Cardiac septum (tissue), 1 donor: ENCODE results near the gene RNF7. TPM values are rescaled to one million over a fixed set of nuclear protein-coding genes. Genes with fewer than 3 reads are reported as not detected.
"Not testable (repeated sequence)": the region's sequence is repeated elsewhere in the genome, so short reads cannot be mapped to it uniquely, and the experiment has no call there.

ENCODE experiments used
- DNase-seq: peaks from one replicate; pipeline ENCODE4 v3.0.0-alpha.2; 2020; ENCODE audit warnings: low spot score
- intact Hi-C: fragments of 100-400 bp; cut with DNase I; formaldehyde crosslinking; loops from one replicate; pipeline ENCODE4 v1.14.0; 2022
- long read RNA-seq: library from polyadenylated mRNA; unstranded; transcript quantifications from one replicate; pipeline ENCODE4 v2.0.0, GENCODE V29; 2021
- total RNA-seq: library from RNA; stranded (reverse); fragmentation: NEBNext Ultra II Directional; extraction: Animal tissue kit (Norgen Biotek cat#: 25700); gene quantifications from one replicate; pipeline ENCODE4 v1.2.1, GENCODE V29; 2021
- donor health status: DM: no; HTN: no; CAD: no.

The RNF7 gene
- 77.5 TPM for total RNA-seq
- long read RNA-seq, transcript RNF7-203 (4 exons, 1,036 nt) = minor isoform, 9 of 115 reads
- long read RNA-seq, transcript RNF7-201 (3 exons, 2,763 nt) = major isoform, 100 of 115 reads
- long read RNA-seq, partial matches to known transcripts = 0 of 115 reads
- long read RNA-seq, other reads (novel, unspliced or antisense) = 2 of 115 reads

DNA sequence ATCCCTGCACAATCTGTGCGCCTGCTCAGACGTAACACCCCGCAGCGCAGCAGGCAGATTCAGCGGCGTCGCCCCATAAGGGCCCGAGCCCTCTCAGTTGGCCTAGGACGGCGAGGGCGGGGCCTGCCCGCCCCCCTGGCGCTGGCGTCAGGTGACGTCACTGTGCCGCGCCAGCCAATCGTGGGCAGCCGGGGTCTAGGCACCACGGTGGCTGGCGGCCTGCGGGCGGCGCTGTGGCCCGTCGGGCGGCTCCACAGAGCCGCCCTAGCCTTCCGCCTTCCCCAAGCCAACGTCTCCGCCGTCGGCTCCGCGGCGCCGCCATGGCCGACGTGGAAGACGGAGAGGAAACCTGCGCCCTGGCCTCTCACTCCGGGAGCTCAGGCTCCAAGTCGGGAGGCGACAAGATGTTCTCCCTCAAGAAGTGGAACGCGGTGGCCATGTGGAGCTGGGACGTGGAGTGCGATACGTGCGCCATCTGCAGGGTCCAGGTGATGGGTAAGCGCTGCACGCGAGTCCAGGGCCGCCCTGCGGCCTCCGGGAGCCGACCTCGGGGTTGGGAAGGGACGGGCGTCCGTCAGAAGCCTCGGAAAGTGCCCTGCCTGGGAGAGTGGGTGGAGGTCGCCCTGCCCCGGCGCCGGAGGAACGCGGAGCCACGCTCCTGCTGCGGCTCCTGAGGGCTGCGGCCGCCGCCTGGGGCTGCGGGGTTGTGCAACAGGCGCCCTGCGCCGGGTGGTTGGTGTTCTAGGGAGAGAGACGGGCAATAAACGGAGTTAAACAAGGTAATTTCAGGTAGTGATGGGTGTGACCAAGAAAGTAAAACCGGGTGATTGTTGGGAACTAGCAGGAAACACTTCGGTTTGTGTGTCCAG lies at the start of gene RNF7:
Gene RNF7 (plus strand): TSS at position 277 of the 869 bp plus-strand sequence. CDS start 44 bp downstream, at position 321.
- intact Hi-C loops = loop anchor here (1.0 to 5.0 kb wide), 5 partner anchors 91 to 251 kb away; partner anchors contain the start of genes ATP1B3 and RASA2
- DNase-seq = peak; percentile 97

DNA sequence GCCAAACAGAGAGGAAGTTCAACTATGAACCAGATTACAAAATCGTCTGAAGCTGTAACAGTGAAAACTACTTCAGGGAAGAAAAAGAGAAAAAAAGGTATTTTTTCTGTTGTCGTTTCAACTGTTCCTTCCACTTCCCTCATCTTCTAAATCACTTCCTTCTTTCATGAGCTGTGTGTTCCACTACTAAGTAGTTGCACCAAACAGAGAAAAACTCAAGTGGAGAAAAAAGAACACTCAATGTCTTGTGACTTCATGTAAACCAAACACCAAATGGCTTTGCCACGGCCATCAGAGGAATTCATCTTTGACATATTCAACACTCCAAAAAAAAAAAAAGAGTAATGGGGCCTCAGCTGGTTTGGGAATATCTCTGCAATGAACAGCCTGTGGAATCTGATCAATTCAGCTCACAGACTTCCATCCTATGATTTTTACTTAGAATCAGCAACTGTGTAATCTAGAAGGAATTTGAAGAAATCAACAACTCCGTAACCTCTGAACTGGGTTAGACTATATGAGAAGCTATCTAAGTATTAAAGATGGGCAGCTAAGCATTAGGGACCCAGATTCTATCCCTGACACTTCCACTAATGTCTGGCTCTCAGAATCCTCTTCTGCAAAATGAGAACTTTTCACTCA lies 47.5 kb upstream of the RNF7 start:
- DNase-seq = no peak
- intact Hi-C loops = no loop called here

DNA sequence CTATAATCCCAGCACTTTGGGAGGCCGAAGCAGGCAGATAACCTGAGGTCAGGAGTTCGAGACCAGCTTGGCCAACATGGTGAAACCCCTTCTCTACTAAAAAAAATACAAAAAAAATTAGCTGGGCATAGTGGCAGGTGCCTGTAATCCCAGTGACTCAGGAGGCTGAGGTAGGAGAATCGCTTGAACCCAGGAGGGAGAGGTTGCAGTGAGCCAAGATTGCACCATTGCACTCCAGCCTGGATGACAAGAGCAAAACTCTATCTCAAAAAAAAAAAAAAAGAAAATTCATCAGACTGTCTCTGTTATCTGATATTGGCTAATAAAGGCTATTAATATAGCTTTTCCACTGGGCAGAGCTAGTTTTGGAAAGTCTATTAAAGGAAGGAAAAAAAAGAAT lies 46.6 kb upstream of the RNF7 start:
- intact Hi-C loops, DNase-seq: not testable (repeated sequence)

DNA sequence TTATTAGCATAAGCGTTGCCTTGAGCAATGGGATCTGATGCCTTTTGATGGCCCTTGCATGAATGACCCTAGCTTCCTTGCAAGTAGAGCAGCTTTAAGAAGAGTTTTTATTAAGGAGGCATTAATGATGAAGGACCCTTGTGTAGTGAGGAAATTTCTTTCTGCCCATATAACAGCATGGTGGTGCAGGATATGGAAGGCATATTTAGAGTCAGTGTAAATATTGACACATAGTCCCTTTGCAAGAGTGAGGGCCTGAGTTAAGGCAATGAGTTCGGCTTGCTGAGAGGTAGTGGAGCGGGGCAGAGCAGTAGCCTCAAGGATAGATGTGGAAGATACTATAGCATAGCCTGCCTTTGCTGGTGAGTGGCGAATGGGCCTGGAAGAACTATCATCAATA lies 45.1 kb upstream of the RNF7 start:
- intact Hi-C loops = not testable (repeated sequence)

DNA sequence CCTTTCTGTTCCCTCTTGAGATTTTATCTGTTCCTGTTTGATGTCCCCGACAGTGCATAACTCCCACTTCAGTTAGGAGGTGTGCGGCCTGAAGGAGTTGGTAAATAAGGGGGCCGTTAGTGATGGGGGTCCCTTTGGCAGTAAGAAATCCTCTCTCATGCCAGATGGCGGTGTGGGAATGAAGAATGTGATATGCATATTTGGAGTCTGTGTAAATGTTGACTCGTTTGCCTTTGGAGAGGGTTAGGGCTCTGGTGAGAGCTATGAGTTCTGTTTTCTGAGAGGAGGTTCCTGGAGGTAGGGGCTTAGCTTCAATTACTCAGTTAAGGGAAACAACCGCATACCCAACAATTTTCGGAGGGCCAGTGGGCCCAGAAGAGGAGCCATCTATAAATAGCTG lies 38.8 kb upstream of the RNF7 start:
- intact Hi-C loops = no loop called here
- no peak for DNase-seq

More for the DNA sequence above, 45.1 kb upstream of the RNF7 start:
- not testable (repeated sequence) for DNase-seq

DNA sequence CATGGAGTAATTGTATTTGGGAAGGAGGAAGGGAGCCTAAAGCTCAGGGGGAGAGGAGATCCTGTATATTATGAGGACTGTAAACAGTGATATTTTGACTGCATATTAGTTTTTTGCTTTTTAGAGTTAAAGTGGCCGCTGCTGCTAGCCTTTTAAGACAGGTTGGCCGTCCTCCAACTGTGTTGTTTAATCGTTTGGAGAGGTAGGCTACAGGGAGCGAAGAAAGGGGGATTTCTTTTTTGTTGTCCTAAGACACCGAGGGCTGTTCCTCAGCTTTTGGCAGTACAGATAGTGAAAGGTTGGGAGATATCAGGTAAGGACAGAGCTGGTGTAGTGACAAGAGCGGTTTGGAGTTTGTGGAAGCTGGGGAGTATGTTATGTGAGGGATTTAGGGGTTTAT lies 38.2 kb upstream of the RNF7 start:
- intact Hi-C loops = no loop called here
- DNase-seq = no peak

DNA sequence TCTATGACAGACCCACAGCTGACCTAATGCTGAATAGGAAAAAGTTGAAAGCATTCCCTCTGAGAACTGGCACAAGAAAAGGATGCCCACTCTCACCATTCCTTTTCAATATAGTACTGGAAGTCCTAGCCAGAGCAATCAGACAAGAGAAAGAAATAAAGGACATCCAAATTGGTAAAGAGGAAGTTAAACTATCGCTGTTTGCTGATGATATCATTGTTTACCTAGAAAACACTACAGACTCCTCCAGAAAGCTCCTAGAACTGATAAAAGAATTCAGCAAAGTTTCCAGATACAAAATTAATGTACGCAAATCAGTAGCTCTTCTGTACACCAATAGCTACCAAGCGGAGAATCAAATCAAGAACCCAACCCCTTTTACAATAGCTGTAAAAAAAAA lies 34.7 kb upstream of the RNF7 start:
- intact Hi-C loops, DNase-seq: not testable (repeated sequence)

DNA sequence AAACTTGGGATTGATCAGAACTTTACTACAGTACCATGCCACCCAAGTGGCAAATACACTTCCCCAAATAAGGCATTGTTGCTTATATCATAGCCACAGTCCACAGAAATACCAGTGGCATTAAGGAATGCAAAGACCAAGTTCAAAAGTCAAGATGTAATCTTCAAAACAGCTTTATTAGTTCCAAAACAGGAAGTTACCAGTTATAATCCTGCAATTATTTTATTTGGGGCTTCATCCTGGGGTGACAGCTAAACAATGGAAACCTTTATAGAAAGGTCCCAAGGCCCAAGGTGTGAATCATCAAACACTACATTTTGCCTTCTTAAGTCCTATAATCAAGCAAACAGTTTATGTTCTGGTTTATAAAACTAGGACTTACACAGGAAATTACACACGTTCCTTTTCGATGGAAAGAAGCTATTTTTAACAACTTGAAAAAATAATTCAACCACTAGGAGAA lies 30.3 kb upstream of the RNF7 start:
- intact Hi-C loops = no loop called here
- DNase-seq = no peak

DNA sequence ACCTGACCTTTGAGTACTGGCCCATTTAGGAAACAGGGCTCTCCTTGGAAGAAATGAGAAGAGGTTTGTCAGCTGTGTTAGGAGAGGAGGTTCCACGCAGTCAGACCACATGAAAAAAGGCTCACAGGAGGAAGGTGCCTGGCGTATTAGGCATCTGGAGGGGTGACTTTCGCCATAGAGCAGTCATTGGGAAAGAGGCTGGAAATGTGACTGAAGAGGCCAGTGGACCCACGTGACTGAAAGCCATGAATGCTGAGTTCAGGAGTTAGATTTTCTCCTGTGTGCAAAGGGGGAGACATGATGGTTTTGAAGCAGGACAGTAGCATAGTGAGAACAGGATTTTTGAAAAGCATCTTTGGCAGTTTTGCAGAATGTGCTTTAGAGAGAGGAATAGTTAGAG lies 29.7 kb upstream of the RNF7 start:
- intact Hi-C loops = no loop called here
- DNase-seq = no peak

DNA sequence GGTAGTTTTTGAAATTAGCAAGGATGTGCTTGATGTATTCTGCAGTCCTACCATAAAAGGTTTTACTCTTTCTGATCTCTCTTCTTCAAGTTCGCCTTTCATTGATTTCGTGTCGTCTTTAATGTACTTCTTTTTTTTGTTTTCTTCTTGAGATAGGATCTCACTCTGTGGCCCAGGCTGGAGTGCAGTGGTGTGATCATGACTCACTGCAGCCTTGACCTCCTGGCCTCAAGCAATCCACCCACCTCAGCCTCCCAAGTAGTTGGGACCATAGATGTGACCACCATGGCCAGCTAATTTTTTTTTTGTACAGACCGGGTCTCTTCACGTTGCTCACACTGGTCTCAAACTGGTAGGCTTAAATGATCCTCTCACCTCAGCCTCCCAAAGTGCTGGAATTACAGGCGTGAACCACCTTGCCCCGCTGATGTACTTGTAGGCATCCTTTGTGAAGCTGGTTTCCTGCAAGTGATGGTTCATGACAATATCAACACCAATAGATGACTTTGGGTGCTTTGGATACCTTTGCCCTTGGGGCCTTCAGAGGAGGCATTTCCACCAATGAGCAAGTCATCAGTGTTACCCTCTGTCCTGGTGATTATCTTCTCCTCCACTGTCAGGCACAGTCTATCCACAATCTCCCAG lies 28.9 kb upstream of the RNF7 start:
- DNase-seq = no peak
- intact Hi-C loops = no loop called here

DNA sequence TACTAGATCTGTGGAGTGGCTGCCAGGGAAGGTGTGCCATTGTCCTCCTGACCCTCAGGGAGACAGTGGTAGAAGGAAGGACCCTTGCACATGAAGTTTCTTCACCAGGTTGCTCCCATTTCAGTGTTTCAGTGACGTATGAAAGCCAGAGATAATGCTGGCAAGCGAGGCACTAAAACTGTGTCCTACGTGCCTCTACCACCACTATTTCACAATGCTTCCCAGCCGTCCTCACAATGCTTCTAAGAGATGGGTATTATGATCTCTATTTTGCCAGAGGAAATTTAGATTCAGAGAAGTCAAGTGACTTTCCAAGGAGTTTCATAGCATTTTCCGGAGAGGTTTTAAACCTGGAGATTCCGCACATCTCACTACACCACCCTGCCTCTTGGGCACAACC lies 28.0 kb upstream of the RNF7 start:
- intact Hi-C loops = no loop called here
- no peak for DNase-seq

DNA sequence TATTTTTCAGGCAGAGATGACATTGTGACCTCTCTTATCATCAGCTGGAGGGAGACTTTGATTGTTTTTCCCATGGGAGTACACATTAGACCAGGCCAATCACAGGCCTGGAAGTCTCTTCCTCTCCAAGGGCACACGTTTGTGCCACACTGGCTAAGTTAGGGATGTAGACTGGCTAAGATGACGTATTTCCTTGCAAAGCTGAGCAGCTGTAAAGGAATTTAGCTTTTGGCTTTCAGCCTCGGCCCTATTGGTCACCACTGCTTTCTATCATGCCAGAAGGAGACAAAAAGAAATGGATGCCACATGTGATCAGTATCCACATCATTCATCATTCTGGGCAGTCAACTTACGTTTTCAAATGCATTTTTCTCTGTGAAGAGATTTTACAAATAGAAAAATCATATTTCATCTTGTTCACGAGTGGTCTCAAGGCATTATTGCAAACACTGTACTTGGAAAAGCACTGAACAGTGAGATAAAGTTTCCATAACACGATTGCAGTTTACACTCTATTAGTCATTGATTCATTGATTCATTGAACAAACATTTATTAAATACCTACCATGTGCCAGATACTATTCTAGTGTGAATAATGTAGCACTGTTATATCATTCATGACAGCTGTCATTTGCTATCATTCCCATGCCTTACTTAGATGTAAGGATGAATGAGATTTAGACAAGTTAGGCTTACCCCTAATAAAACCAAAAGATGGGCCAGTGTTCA lies 27.0 kb upstream of the RNF7 start:
- no peak for DNase-seq
- intact Hi-C loops = no loop called here

DNA sequence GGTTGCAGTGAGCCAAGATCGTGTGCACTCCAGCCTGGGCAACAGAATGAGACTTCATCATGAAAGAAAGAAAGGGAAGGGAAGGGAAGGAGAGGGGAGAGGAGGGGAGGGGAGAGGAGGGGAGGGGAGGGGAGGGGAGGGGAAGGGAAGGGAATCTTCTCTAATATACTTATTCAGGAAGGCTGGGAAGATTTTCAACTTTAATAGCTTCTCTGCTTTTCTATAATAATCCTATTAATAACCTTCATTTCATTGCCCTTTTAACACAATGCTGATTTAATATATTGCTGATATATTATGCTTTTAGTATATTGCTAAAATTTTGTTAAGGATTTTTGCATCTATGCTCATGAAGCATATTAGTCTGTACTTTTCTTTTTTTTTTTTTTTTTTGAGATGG lies 23.4 kb upstream of the RNF7 start:
- intact Hi-C loops = no loop called here
- no peak for DNase-seq

DNA sequence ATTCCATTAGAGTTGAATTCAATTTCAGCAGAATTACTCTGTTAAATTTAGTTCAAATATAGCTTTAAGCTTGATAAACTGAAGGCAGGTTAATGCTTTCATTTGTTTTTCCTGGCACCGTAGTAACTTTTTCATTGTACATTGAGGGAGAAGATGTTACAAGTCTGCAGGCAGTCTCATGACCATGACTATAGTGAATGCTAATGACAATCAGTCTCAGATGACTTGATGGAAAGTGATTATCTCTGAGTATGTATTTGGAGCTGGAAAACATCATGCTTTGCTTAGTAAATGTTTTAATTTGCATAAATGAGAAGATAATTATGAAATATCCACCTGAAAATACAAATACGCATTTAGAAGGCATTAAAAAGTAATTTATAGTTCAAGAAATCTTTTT lies 16.0 kb upstream of the RNF7 start:
- no peak for DNase-seq
- intact Hi-C loops = no loop called here

DNA sequence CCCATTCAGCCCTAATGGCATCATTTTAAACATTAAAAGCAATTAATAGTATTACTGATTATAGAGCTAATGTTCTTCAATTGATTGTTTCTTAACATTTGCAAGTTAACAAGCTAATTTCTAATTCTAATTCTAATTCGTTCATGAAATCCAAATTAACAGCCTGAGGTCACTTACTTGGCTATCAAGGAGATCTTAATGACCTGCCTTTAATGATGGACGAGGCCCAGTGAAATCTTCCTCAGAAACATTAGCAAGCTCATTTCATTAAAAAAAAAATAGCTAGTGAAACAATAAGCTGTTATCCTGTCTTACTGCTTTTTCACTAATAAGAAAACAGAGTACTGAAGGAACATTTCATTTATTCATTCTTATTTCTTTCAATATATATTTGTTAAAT lies 15.4 kb upstream of the RNF7 start:
- intact Hi-C loops = no loop called here

DNA sequence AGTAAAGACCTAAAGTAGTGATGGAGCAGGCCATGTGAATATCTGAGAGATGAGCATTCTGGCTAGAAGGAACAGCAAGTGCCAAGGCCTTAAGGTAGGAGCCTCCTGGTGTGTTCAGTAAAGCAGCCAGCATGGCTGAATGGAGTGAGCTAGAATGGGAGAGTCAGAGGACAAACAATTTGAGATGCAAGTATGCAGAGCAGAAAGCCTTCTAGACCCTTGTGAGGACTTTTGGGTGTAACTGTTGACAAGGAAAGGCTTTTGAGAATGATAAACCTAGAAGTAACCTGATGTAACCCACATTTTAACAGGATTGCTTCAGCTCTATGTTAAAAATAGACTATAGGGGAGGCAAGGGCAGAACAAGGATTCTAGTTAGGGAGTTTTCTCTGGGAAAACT lies 14.8 kb upstream of the RNF7 start:
- intact Hi-C loops = no loop called here
- no peak for DNase-seq

More for the DNA sequence above, 15.4 kb upstream of the RNF7 start:
- DNase-seq = no peak

DNA sequence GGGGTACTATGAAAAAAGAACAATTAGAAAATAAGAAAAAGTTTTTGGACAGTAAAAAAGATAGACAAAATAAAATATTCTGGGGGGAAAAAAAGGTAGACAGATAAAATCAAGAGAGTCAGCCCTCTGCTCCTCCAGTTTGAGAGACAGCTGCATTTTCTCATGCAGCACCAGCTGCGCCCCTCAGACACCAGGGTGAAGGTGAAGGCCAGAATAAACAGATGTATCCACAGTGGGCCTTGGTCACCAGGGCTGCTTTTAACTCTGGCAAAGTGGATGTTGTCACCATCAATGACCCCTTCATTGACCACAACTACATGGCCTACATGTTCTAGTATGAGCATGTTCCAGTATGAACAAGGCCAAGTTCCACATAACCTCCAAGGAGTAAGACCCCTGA lies 13.9 kb upstream of the RNF7 start:
- no peak for DNase-seq

DNA sequence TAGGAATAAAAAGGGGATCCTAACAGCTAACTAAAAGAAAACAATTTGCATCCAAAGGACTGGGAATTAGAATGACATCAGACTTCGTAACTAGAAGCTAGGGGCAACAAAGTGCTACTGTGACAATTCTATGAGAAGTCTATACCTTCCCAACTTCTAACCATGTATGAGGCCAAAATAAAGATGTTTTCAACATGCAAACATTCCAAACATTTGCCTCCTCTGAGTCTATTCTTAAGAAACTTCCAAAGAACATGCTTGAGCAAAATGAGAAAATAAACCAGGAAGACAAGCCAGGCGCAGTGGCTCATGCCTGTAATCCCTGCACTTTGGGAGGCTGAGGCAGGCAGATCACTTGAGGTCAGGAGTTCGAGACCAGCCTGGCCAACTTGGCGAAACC lies 13.1 kb upstream of the RNF7 start:
- intact Hi-C loops = no loop called here
- DNase-seq = no peak

More for the DNA sequence above, 13.9 kb upstream of the RNF7 start:
- intact Hi-C loops = no loop called here

DNA sequence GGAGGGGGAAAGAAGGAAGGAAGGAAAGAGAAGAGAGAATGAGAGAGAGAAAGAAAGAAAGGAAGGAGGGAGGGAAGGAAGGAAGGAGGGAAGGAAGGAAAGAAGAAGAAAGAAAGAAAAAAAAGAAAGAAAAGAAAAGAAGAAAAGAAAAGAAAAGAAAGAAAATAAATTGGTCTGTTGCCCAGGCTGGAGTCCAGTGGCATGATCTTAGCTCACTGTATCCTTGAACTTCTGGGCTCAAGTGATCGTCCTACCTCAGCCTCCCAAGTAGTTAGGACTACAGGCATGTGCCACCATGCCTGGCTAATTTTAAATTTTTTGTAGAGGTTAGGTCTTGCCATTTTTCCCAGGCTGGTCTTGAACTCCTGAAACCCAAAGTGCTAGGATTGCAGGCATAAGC lies 11.6 kb upstream of the RNF7 start:
- DNase-seq = no peak
- intact Hi-C loops = no loop called here
